B cell (primary cell): ENCODE data around the gene P2RX7.

ENCODE experiments used
- EZH2 ChIP-seq: IDR thresholded peaks from 2 replicates; pipeline ENCODE4 v1.6.1; 2012; ENCODE audit warnings: borderline replicate concordance, low read depth, mild to moderate bottlenecking, moderate library complexity, low read length; ENCODE audit not compliant: insufficient read depth, poor library complexity, severe bottlenecking
- TF ChIP-seq, protein P1 (sequence below): fragments of 200-600 bp; IDR thresholded peaks from one replicate; pipeline ENCODE4 v1.8.0; 2022; ENCODE audit warnings: antibody characterized with exemption, mild to moderate bottlenecking

DNA sequence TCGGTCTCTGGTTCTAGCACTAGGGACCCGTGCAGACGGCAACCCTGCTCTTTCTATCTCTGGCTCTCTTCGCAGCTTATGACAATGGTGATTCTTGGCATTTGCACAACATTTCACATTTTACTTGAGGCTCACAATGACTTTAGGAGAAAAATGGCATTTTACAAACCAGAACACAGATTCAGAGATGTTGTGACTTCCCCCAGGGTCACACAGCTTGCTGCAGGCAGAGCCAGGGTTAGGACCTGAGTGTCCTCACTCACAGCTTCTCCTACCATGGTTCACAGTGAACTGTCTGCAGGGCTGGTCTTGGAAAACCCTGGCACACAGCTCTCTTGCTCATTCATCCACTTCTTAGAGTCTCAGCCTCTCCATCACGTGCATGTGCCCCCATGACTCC is 23.7 kb downstream of the P2RX7 start:
- TF ChIP-seq, protein P1, sequence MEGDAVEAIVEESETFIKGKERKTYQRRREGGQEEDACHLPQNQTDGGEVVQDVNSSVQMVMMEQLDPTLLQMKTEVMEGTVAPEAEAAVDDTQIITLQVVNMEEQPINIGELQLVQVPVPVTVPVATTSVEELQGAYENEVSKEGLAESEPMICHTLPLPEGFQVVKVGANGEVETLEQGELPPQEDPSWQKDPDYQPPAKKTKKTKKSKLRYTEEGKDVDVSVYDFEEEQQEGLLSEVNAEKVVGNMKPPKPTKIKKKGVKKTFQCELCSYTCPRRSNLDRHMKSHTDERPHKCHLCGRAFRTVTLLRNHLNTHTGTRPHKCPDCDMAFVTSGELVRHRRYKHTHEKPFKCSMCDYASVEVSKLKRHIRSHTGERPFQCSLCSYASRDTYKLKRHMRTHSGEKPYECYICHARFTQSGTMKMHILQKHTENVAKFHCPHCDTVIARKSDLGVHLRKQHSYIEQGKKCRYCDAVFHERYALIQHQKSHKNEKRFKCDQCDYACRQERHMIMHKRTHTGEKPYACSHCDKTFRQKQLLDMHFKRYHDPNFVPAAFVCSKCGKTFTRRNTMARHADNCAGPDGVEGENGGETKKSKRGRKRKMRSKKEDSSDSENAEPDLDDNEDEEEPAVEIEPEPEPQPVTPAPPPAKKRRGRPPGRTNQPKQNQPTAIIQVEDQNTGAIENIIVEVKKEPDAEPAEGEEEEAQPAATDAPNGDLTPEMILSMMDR, result no peak
- TF ChIP-seq EZH2, result no peak
